Measurements from ENCODE around the gene TBX10.

GRCh38 chr11:67628710-67629385 is 10.7 kb downstream of the TBX10 start:
- no peak for TF ChIP-seq CTCF (IDR thresholded peaks at IDR 0.05)
- no peak for TF ChIP-seq POLR2AphosphoS5 (IDR thresholded peaks at IDR 0.05)
- TF ChIP-seq POLR2A (IDR thresholded peaks at IDR 0.05) = no peak
